ENCODE data around the gene SDK1.

The SDK1 gene, protein sequence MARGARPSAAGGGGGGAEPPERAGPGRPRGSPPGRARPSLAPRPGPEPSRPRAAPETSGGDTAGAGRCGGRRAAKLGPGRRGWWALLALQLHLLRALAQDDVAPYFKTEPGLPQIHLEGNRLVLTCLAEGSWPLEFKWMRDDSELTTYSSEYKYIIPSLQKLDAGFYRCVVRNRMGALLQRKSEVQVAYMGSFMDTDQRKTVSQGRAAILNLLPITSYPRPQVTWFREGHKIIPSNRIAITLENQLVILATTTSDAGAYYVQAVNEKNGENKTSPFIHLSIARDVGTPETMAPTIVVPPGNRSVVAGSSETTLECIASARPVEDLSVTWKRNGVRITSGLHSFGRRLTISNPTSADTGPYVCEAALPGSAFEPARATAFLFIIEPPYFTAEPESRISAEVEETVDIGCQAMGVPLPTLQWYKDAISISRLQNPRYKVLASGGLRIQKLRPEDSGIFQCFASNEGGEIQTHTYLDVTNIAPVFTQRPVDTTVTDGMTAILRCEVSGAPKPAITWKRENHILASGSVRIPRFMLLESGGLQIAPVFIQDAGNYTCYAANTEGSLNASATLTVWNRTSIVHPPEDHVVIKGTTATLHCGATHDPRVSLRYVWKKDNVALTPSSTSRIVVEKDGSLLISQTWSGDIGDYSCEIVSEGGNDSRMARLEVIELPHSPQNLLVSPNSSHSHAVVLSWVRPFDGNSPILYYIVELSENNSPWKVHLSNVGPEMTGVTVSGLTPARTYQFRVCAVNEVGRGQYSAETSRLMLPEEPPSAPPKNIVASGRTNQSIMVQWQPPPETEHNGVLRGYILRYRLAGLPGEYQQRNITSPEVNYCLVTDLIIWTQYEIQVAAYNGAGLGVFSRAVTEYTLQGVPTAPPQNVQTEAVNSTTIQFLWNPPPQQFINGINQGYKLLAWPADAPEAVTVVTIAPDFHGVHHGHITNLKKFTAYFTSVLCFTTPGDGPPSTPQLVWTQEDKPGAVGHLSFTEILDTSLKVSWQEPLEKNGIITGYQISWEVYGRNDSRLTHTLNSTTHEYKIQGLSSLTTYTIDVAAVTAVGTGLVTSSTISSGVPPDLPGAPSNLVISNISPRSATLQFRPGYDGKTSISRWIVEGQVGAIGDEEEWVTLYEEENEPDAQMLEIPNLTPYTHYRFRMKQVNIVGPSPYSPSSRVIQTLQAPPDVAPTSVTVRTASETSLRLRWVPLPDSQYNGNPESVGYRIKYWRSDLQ (N-terminal part only)

DNA sequence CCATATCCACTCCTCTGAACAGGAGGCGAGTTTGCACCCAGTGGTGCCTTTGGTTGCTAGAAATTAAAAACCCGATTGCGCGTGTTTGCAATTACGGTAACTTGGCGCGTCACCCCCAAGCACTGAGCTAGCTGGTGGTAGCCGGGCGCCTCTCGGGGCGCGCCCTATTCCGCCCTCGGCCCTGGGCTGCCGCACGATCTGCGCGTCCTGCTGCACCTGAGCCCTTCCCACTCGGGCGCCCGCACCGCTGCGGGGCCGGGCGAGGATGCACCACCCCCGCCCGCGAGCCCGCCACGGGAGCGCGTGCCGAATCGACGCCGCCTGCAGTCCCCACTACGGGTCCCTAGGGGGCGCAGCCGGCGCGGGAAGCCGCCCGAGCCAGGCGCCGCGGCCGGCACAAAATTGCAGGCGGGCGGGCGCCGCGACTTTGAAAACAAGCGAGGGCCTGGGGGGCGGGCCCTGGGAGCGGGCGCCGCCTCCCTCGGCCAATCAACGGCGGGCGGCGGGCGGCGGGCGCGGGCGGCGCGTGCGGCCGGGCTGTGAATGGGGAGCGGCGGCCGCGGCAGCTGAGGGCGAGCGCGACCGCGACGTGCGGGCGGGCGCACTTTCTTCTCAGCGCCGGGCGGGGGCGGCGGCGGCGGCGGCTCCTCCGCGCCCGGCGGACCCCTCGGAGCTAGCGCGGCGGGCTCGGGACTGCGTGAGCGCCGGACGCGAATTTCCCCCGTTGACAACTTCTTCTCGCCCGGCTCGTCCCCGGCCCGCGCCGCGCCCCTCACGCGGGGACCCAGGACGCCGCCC, at the start of gene SDK1:
Gene SDK1, plus strand, starts transcription at position 602 of the 798 bp plus-strand sequence. CDS start 335 bp downstream, outside the sequence.
- H3K4me3 Mint-ChIP-seq, result peak within 1 kb of the TSS; percentile 80
- H3K27me3 Mint-ChIP-seq, result peaks cover 79% of the 10 kb centered on the region
- H3K4me1 Mint-ChIP-seq, result peaks cover 14% of the 10 kb centered on the region

DNA sequence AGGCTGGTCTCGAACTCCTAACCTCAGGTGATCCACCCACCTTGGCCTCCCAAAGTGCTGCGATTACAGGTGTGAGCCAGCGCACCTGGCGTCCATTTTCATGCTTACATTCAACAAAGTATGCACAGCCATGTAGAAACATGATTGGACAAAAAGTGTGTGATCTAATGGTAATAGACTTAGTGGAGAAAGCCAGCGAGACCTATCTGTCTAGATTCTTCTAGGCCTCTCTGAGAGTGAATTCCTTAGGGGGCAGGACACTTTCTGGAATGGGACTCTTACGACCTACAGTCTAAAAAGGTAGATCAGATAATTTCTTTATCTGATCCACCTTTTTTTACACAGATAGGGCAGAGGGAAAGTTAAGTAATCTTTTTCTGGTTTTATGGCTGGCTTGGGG, 46.3 kb upstream of the SDK1 start:
- H3K4me3 Mint-ChIP-seq, result no peak overlapping the region
- H3K27ac Mint-ChIP-seq (ENCODE audit: low read depth), result no peak overlapping the region
- no peaks in the 10 kb centered on the region for H3K36me3 Mint-ChIP-seq (ENCODE audit: insufficient read depth)
- no peaks in the 10 kb centered on the region for H3K4me1 Mint-ChIP-seq
- H3K27me3 Mint-ChIP-seq, result peaks cover 33% of the 10 kb centered on the region
- no peak for ATAC-seq (replicated peaks; ENCODE audit: extremely low read depth, poor library complexity, severe bottlenecking)
- no peaks in the 10 kb centered on the region for H3K9me3 Mint-ChIP-seq
- DNase-seq (ENCODE audit: low spot score in 2 of 2), result no peak

More for the DNA sequence above, at the start of gene SDK1:
- Mint-ChIP-seq H3K27ac (ENCODE audit: low read depth) (peak within 1 kb of the TSS; percentile 62), H3K36me3 (ENCODE audit: insufficient read depth) (peaks cover 6% of the 10 kb centered on the region), H3K9me3 (no peaks in the 10 kb centered on the region)
- ATAC-seq (replicated peaks; ENCODE audit: extremely low read depth, poor library complexity, severe bottlenecking), result peak; percentile 81
- peak; percentile 83 to 86 for DNase-seq (ENCODE audit: low spot score in 2 of 2)

DNA sequence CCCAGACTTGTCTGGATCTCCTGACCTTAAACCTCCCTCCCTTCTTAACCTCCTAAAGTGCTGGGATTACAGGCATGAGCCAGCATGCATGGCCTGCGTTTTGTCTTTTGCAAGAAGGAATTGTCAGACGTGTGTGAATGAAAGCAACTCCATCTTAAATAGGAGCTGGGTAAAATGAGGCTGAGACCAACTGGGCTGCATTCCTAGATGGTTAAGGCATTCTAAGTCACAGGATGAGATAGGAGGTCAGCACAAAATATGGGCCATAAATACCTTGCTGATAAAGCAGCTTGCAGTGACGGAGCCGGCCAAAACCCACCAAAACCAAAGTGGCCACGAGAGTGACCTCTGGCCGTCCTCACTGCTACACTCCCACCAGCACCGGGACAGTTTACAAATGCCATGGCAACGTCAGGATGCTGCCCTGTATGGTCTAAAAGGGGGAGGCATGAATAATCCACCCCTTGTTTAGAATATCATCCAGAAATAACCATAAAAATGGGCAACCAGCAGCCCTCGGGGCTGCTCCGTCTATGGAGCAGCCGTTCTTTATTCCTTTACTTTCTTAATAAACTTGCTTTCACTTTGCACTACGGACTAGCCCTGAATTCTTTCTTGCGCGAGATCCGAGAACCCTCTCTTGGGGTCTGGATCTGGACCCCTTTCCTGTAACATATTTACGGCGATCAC, 41.2 kb upstream of the SDK1 start:
- ATAC-seq (replicated peaks; ENCODE audit: extremely low read depth, poor library complexity, severe bottlenecking) (no peak), DNase-seq (ENCODE audit: low spot score in 2 of 2) (no peak)
- Mint-ChIP-seq H3K9me3 (no peaks in the 10 kb centered on the region), H3K27me3 (peaks cover 72% of the 10 kb centered on the region), H3K27ac (ENCODE audit: low read depth) (no peak overlapping the region), H3K36me3 (ENCODE audit: insufficient read depth) (no peaks in the 10 kb centered on the region), H3K4me1 (no peaks in the 10 kb centered on the region), H3K4me3 (no peak overlapping the region)

DNA sequence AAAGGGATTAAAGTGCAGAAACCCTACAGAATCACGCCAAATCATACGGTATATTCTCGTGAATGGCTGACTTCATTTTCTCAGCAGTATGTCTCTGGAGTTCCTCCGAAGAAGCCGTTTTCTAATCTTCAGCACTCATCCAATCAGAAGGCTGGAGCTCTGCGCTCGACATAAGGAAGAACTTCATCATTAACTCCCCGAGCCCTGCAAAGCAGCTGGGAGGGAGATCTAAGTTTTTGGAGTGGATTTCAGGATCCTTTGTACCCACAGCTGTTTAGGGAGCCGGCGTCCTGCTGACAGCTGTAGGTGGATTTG, 40.7 kb upstream of the SDK1 start:
- H3K4me3 Mint-ChIP-seq, result no peak overlapping the region
- ATAC-seq (replicated peaks; ENCODE audit: extremely low read depth, poor library complexity, severe bottlenecking) (no peak), DNase-seq (ENCODE audit: low spot score in 2 of 2) (no peak)

DNA sequence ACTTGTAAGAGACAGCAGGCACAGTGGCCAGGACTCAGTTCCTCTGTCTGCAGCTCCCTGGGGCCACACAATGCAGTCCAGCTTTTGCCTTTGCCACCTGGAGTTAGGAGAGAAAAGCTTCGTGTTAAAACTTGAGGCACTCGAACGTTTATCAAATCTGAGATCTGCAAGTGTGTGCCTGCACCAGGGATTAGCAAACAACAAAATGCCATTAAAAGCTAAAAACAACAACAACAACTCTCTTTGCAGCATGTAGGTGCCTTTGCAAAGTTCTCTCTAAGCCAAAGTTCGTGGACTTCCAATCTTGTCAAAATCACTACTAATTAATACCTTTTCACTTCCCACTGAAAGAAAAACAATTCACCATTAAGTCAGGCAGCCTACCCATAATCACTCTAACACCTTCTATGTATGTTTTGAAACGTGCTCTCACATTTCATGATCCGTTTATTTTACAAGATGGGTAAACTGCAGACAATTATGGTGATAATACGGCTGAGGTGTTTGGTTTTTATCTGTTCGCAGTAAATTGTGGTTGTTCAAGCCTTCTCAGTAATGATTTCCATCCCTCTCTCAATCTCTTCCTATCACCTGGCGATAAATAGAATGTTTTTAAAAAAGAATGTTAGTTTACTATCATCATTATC, 36.2 kb upstream of the SDK1 start:
- Mint-ChIP-seq H3K4me3 (no peak overlapping the region), H3K9me3 (no peaks in the 10 kb centered on the region), H3K4me1 (no peaks in the 10 kb centered on the region), H3K36me3 (ENCODE audit: insufficient read depth) (no peaks in the 10 kb centered on the region), H3K27ac (ENCODE audit: low read depth) (no peak overlapping the region), H3K27me3 (peaks cover 50% of the 10 kb centered on the region)
- no peak for DNase-seq (ENCODE audit: low spot score in 2 of 2)
- ATAC-seq (replicated peaks; ENCODE audit: extremely low read depth, poor library complexity, severe bottlenecking), result no peak

More for the DNA sequence above, 40.7 kb upstream of the SDK1 start:
- H3K36me3 Mint-ChIP-seq (ENCODE audit: insufficient read depth), result no peaks in the 10 kb centered on the region
- no peaks in the 10 kb centered on the region for H3K4me1 Mint-ChIP-seq
- no peak overlapping the region for H3K27ac Mint-ChIP-seq (ENCODE audit: low read depth)
- no peaks in the 10 kb centered on the region for H3K9me3 Mint-ChIP-seq
- peaks cover 77% of the 10 kb centered on the region for H3K27me3 Mint-ChIP-seq

DNA sequence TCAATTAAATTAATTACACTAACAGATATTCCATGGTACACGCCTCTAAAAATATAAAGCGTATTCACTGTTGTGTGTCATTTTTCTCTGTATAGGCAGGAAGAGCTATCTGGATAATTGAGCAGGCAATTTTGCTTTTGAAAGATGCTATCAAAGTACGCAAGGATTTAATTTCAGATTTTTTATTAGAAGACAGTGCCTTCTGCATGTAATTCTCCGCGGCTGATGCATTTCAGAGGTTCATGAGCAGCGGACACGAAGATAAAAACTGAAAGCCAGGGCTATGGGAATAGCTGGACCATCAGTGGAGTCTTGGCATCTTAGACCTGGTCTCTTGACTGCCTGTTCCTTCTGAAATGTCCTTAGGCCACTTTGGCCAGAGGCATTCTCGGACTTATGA, 35.7 kb upstream of the SDK1 start:
- Mint-ChIP-seq H3K36me3 (ENCODE audit: insufficient read depth) (no peaks in the 10 kb centered on the region), H3K4me3 (no peak overlapping the region), H3K4me1 (no peaks in the 10 kb centered on the region), H3K27ac (ENCODE audit: low read depth) (no peak overlapping the region), H3K9me3 (no peaks in the 10 kb centered on the region), H3K27me3 (peaks cover 44% of the 10 kb centered on the region)
- ATAC-seq (replicated peaks; ENCODE audit: extremely low read depth, poor library complexity, severe bottlenecking), result no peak
- no peak for DNase-seq (ENCODE audit: low spot score in 2 of 2)

DNA sequence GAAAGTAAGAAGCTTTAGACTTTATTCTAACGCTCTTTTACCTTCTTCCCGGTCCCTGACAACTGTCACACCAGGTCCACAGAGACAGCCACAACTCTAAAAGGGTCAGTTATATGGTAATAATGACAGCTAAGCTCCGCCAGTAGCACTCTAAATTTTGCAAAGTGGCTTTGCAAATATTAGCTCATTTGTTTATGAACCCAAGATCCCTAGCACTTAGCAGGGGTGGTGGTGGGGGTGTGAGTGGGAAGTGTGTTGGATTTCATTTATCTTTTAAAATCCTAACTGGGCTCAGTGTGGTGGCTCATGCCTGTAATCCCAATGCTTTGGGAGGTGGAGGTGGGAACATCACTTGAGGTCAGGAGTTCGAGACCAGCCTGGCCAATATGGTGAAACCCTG, 34.8 kb upstream of the SDK1 start:
- no peak overlapping the region for H3K27ac Mint-ChIP-seq (ENCODE audit: low read depth)
- no peaks in the 10 kb centered on the region for H3K4me1 Mint-ChIP-seq
- H3K27me3 Mint-ChIP-seq, result peaks cover 37% of the 10 kb centered on the region
- no peak overlapping the region for H3K4me3 Mint-ChIP-seq
- DNase-seq (ENCODE audit: low spot score in 2 of 2) (no peak), ATAC-seq (replicated peaks; ENCODE audit: extremely low read depth, poor library complexity, severe bottlenecking) (no peak)
- no peaks in the 10 kb centered on the region for H3K9me3 Mint-ChIP-seq
- H3K36me3 Mint-ChIP-seq (ENCODE audit: insufficient read depth), result no peaks in the 10 kb centered on the region

DNA sequence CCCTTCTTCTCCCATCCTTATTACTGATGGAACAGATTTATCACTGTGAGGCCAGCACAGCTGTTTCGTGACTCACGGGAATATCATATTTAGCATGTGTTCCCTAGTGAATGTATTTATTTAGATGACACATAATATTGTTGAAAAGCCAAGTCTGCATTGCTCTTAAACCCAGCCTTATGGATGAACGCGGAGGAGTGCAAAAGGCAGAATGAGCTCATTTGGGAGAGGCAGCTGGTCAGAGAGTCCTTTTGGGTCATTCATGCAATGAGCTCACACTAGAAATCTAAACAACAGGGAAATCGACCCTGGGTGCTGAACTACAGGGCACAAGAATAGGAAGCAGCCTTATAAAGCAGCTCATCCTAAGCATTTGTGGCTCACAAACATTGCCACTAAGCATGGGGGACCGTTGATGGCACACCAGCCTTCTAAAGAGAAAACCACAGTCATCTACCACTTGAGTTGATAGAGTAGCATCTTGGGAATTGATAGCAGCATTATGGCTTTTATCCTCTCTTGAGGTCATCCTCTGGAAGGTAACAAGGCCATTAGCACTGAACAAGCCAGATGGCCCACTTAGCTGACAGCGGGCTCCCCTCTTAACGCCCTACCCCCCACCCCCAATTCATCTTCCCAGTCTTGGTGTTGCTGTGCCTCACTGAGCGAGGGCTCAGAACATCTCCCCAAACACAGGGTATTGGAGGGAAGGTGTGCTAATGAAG, 32.9 kb upstream of the SDK1 start:
- no peak overlapping the region for H3K4me3 Mint-ChIP-seq
- DNase-seq (ENCODE audit: low spot score in 2 of 2), result no peak
- H3K9me3 Mint-ChIP-seq, result no peaks in the 10 kb centered on the region
- H3K36me3 Mint-ChIP-seq (ENCODE audit: insufficient read depth), result no peaks in the 10 kb centered on the region
- no peaks in the 10 kb centered on the region for H3K4me1 Mint-ChIP-seq
- H3K27ac Mint-ChIP-seq (ENCODE audit: low read depth), result no peak overlapping the region
- H3K27me3 Mint-ChIP-seq, result peaks cover 20% of the 10 kb centered on the region
- ATAC-seq (replicated peaks; ENCODE audit: extremely low read depth, poor library complexity, severe bottlenecking), result no peak

DNA sequence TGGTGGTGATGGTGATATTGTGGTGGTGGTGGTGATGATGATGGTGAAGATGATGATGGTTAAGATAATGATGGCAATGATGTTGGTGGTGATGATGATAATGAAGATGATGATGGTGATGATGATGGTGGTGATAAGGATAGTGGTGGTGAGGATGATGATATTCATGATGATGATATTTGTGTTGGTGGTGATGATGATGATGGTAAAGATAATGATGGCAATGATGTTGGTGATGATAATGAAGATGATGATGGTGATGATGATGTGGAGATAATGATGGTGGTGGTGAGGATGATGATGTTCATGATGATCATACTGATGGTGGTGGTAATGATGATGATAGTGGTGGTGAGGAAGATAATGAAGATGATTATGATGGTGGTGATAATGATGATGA, 30.7 kb upstream of the SDK1 start:
- Mint-ChIP-seq H3K4me1 (no peaks in the 10 kb centered on the region), H3K36me3 (ENCODE audit: insufficient read depth) (no peaks in the 10 kb centered on the region), H3K27ac (ENCODE audit: low read depth) (no peak overlapping the region), H3K27me3 (peaks cover under 1% of the 10 kb centered on the region), H3K4me3 (no peak overlapping the region), H3K9me3 (no peaks in the 10 kb centered on the region)
- DNase-seq (ENCODE audit: low spot score in 2 of 2) (no peak), ATAC-seq (replicated peaks; ENCODE audit: extremely low read depth, poor library complexity, severe bottlenecking) (no peak)

DNA sequence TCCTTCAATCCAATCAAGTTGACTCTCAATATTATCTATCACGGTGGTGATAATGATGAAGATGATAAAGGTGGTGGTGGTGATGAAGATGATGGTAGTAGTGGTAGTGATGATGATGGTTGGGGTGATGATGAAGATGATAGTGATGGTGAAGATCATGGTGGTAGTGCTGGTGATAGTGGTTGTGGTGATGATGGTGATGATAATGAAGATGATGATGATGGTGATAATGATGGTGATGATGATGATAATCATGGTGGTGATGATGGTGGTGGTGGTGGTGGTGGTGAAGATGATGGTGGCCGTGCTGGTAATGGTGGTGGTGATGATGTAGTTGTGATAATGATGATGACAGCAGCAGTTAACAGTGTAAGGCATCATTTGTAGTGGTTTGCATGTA, 29.8 kb upstream of the SDK1 start:
- H3K27me3 Mint-ChIP-seq, result no peaks in the 10 kb centered on the region
- no peaks in the 10 kb centered on the region for H3K4me1 Mint-ChIP-seq
- no peaks in the 10 kb centered on the region for H3K9me3 Mint-ChIP-seq
- ATAC-seq (replicated peaks; ENCODE audit: extremely low read depth, poor library complexity, severe bottlenecking), result no peak
- H3K4me3 Mint-ChIP-seq, result no peak overlapping the region
- no peak overlapping the region for H3K27ac Mint-ChIP-seq (ENCODE audit: low read depth)
- no peaks in the 10 kb centered on the region for H3K36me3 Mint-ChIP-seq (ENCODE audit: insufficient read depth)
- DNase-seq (ENCODE audit: low spot score in 2 of 2), result no peak

DNA sequence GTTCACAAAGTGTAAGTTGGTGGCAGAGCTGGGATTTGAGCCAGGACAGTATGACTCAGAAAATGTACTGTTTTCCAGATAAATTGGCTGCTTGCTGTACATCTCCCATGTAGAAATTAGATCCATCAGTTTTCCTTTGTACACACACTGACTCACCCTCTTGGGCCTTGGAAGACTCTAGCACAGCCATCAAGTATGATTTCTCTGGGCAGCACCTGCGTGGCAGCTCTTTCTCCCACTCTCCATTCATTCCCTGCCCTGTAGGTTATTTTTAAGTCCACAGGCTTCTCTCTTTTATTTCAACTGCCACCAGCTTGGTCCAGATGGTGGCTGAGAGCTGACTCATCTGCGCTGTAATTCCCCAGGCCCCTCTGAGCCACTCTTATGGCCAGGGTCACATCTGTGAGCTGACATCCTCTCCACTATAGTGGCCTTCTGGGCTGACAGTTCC, 28.3 kb upstream of the SDK1 start:
- Mint-ChIP-seq H3K36me3 (ENCODE audit: insufficient read depth) (no peaks in the 10 kb centered on the region), H3K27ac (ENCODE audit: low read depth) (no peak overlapping the region), H3K9me3 (peaks cover 5% of the 10 kb centered on the region), H3K27me3 (no peaks in the 10 kb centered on the region), H3K4me1 (no peaks in the 10 kb centered on the region), H3K4me3 (no peak overlapping the region)
- DNase-seq (ENCODE audit: low spot score in 2 of 2) (no peak), ATAC-seq (replicated peaks; ENCODE audit: extremely low read depth, poor library complexity, severe bottlenecking) (no peak)

All from central memory CD8-positive, alpha-beta T cell (primary cell).